ENCODE measurements around the gene KCNAB2.

DNA sequence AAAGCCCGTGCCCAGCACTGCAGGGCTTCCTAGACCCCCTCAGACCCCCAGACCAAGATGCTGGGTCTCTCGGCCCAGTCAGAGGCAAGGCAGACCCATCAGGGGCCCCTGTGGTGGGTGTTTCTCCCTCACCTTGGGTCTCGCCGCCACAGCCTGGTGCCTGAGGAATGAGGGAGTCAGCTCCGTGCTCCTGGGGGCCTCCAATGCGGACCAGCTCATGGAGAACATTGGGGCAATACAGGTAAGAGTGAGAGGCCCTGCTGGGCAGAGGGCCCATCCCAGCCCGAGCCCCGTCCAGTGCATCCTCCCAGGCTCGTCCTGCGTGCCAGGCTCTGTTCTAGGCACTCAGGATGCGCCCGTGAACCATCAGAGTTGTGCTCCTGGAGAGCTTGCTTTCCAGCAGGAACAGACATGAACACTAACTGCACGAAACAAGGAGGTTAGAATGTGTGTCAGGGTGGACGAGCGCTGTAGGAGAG, 51.5 kb downstream of the KCNAB2 start:
- TF ChIP-seq, protein P1, sequence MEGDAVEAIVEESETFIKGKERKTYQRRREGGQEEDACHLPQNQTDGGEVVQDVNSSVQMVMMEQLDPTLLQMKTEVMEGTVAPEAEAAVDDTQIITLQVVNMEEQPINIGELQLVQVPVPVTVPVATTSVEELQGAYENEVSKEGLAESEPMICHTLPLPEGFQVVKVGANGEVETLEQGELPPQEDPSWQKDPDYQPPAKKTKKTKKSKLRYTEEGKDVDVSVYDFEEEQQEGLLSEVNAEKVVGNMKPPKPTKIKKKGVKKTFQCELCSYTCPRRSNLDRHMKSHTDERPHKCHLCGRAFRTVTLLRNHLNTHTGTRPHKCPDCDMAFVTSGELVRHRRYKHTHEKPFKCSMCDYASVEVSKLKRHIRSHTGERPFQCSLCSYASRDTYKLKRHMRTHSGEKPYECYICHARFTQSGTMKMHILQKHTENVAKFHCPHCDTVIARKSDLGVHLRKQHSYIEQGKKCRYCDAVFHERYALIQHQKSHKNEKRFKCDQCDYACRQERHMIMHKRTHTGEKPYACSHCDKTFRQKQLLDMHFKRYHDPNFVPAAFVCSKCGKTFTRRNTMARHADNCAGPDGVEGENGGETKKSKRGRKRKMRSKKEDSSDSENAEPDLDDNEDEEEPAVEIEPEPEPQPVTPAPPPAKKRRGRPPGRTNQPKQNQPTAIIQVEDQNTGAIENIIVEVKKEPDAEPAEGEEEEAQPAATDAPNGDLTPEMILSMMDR (IDR thresholded peaks at IDR 0.05): no peak
- no peak for TF ChIP-seq POLR2A (IDR thresholded peaks at IDR 0.05)

Data from lower leg skin (tissue), 3 donors.